NCI-H510A (cell line): Measurements from ENCODE around the gene LFNG.

Experiments used
- DNase-seq: peaks from one replicate; lab custom pipeline; 2025; lab: John Stamatoyannopoulos, UW

LFNG gene

DNA sequence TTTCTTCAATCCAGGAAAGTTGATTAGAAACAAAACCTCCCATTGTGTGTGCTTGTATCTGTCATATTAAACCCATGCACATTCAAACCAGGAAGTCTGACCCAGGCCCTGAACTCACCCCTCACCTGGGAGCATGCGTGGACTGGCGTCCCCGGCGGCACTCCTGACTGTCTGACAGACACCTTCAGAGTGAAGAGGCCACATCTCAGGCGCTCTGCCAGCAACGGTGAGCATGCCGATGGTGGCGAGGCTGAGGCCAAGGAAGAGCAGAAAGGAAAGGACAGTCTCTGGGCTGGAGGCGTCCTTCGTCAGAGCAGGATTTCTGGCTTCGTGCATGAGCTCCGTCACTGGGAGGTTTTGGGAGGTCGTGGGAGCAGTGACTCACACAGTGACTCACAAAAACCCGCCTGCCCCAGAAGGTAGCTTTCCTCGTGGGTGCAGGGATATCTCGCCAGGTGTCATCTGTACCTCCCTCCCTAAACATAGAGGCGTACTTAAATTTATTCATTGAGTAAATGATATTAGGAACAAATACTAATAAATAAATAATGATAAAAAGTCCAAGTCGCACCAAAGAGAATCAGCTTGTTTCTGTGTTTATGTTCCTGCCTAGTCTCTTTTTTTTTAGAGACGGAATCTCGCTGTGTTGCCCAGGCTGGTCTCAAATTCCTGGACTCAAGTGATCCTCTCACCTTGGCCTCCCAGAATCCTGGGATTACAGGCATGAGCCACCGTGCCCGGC is 52.7 kb downstream of the LFNG start:
- no peak for DNase-seq

DNA sequence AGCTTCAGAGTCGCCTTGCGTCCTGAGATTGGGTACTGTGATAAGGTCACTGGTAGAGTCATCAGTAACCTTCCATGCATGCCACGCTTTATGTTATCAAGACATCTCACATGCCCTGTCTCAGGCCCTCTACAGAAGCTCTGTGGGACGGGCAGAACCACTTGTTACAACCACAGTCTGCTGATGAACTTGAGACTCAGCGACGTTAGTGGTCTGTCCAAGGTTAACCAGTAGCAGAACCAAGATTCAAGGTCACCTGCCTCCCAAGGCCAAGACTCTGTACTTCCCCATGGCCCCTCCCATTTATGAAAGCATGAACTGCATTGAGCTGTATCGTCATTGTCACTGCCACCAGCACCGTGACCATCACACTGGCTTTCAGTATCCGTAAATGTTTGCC is 54.2 kb downstream of the LFNG start:
- DNase-seq: no peak

DNA sequence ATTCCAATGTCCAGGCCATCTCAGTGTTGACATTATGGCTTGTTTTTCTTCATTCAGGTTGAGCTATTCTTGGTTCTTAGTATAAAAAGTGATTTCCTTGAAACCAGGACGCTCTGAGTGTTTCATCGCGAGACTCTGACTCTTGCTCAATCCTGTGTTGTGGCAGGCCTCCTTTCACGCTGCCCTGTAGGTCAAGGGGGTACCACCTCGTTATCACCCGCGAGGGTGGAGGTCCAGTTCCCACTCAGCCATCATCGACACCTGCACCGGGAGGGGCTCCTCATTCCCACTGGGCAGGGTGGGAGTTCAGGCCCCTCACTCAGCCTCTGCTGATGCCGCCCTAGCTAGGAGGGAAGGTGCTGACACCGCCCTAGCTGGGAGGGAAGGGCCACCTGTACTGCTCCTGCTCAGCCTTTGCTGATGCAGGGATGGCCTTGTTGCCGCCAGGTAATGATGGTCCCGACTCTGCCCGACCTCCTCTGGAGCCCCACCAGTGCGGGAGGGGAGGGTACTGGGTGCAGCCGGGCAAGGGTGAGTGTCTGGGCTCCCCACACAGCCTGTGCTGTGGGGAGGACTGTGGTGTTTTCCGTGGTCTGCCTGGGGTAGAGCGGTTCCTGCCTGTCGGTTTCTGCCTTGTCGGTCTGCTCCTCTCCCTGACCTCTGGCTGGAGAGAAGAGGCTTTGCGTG is 55.6 kb downstream of the LFNG start:
- no peak for DNase-seq

DNA sequence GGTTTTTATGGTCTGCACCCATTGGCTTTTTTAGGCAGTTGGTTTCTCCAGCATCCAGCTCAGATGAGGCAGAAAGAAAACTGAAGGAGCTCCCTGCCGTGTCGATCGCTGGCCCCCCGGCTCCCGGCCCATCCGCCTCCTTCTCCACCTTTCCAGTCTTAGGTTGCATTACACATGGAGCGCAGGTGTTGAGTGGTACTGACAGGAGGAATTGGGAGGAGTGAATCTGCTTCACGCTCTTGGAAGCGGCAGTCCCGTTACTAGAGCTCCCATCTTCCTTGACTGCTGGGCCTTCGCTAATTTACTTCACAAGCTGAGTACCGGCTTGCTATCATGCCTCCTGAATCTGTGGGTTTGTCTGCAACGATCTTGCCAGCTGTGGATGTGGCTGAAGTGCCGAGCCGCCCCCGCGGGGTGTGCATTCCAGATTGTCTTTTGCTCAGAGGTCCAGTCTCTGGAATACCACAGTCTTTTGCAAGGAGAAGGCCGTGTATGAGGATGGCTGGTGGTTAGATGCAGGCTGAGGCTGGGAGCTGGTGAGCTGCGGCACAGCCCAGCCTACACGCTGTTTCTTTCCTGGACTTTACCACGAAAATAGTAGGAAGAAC is 56.3 kb downstream of the LFNG start:
- no peak for DNase-seq

DNA sequence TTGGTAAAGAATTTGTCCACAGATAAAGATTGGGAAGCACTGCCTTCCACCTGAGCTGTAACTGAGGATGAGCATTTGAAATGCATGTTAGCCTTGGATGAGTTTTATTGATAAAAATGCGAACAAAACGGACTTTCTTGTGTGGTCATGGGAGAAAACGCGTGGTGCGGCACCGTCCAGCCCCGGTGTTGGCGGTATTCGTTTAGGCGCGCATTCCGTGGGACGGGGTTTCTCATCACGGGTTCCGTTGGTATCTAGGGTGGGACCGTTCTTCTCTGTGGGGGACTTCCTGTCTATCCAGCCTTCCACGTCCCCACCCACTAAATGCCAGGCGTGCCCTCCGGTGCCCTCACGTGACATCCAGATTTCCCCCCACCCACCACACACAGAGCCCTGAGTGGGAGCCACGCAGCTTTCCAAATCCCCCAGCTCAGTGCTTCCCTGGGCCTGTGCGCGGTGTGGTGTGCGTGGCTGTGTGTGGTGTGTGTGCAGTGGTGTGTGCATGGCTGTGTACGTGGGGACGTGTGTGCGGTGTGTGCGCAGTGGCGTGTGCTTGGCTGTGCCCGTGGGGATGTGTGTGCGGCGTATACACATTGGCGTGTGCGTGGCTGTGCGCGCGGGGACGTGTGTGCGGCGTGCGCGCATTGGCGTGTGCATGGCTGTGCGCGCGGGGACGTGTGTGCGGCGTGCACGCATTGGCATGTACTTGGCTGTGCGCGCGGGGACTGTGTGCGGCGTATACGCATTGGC is 57.3 kb downstream of the LFNG start:
- DNase-seq: no peak
